PC-9 (cell line): ENCODE measurements around the gene ARHGAP22.

Experiments used
- EZH2 ChIP-seq: fragments of 200-600 bp; sonication (generic); IDR thresholded peaks from 2 replicates; pipeline ENCODE4 v1.8.0; 2017; ENCODE audit warnings: antibody characterized with exemption, low read depth
- TF ChIP-seq, protein P1 (sequence below): fragments of 200-600 bp; sonication (generic); conservative IDR thresholded peaks from 2 replicates; pipeline ENCODE4 v1.6.1; 2017; ENCODE audit warnings: mixed run types, antibody characterized with exemption, mild to moderate bottlenecking, moderate library complexity

DNA sequence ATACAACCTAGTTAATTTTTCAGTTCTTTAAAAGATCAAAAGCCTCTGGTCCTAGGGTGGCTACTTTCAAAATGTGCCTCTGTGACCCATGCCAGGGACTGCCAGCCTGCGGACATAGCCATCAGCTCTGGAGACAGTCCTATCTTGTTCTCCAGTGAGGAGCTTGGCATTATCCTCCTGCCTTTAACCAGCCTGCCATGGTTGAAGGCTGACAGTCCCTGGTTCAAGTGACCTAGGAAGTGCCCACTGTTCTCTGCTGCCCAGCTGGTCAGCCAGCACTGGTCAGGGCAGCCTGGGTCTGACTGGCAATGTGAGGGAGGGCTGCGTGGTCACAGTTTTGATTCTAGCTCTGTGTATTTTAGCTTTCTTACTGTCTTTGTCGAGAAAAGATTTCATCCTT is 18.1 kb upstream of the ARHGAP22 start:
- TF ChIP-seq EZH2, result no peak
- TF ChIP-seq, protein P1, sequence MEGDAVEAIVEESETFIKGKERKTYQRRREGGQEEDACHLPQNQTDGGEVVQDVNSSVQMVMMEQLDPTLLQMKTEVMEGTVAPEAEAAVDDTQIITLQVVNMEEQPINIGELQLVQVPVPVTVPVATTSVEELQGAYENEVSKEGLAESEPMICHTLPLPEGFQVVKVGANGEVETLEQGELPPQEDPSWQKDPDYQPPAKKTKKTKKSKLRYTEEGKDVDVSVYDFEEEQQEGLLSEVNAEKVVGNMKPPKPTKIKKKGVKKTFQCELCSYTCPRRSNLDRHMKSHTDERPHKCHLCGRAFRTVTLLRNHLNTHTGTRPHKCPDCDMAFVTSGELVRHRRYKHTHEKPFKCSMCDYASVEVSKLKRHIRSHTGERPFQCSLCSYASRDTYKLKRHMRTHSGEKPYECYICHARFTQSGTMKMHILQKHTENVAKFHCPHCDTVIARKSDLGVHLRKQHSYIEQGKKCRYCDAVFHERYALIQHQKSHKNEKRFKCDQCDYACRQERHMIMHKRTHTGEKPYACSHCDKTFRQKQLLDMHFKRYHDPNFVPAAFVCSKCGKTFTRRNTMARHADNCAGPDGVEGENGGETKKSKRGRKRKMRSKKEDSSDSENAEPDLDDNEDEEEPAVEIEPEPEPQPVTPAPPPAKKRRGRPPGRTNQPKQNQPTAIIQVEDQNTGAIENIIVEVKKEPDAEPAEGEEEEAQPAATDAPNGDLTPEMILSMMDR, result no peak
